Activated B cell treated with CpG ODN at 0.5 μM for 24 hours (primary cell): ENCODE data around the gene SLC25A20. TPM values are rescaled to one million over a fixed set of nuclear protein-coding genes. Genes with fewer than 3 reads are reported as not detected.

Source experiments
- ATAC-seq: fragments of 200-7000 bp; cut with Tn5 transposase; one replicate; pipeline ENCODE4 v1.10.0; 2021; ENCODE audit warnings: low read depth, mild to moderate bottlenecking, moderate library complexity
- CTCF ChIA-PET: fragments of 350-600 bp; sonication (Branson Sonifier 250); formaldehyde crosslinking; loops from one replicate; lab custom pipeline; 2021; ENCODE audit warnings: antibody characterized with exemption; lab: Charles Lee
- POLR2A ChIA-PET: fragments of 350-600 bp; sonication (Branson Sonifier 250); formaldehyde crosslinking; loops from one replicate; lab custom pipeline; 2021; ENCODE audit warnings: antibody characterized with exemption; lab: Charles Lee
- DNase-seq: peaks from one replicate; pipeline ENCODE4 v3.0.0; 2022
- H3K27ac Mint-ChIP-seq: one replicate; pipeline ENCODE4 v1.8.0; 2020; ENCODE audit warnings: mixed read lengths
- H3K27me3 Mint-ChIP-seq: one replicate; pipeline ENCODE4 v1.8.0; 2021; ENCODE audit warnings: mixed read lengths
- H3K36me3 Mint-ChIP-seq: one replicate; pipeline ENCODE4 v1.8.0; 2021; ENCODE audit warnings: low read depth, mixed read lengths
- H3K4me1 Mint-ChIP-seq: one replicate; pipeline ENCODE4 v1.8.0; 2021; ENCODE audit warnings: mixed read lengths
- H3K4me3 Mint-ChIP-seq: one replicate; pipeline ENCODE4 v1.8.0; 2020; ENCODE audit warnings: mild to moderate bottlenecking, mixed read lengths
- H3K9me3 Mint-ChIP-seq: one replicate; pipeline ENCODE4 v1.8.0; 2020; ENCODE audit warnings: mixed read lengths
- intact Hi-C: fragments of 100-400 bp; cut with micrococcal nuclease; formaldehyde crosslinking; loops from one replicate; pipeline ENCODE4 v1.15.1; 2024
- total RNA-seq: library from RNA; stranded (reverse); gene quantifications from 2 replicates; pipeline ENCODE4 v1.2.3, GENCODE V29; 2022
- TF ChIP-seq, protein P1 (sequence below): fragments of 200-600 bp; IDR thresholded peaks from one replicate; pipeline ENCODE4 v1.8.0; 2022; ENCODE audit warnings: antibody characterized with exemption, mild to moderate bottlenecking

SLC25A20 gene, protein sequence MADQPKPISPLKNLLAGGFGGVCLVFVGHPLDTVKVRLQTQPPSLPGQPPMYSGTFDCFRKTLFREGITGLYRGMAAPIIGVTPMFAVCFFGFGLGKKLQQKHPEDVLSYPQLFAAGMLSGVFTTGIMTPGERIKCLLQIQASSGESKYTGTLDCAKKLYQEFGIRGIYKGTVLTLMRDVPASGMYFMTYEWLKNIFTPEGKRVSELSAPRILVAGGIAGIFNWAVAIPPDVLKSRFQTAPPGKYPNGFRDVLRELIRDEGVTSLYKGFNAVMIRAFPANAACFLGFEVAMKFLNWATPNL
- total RNA-seq, result 9.9 and 11.0 TPM in 2 replicates

DNA sequence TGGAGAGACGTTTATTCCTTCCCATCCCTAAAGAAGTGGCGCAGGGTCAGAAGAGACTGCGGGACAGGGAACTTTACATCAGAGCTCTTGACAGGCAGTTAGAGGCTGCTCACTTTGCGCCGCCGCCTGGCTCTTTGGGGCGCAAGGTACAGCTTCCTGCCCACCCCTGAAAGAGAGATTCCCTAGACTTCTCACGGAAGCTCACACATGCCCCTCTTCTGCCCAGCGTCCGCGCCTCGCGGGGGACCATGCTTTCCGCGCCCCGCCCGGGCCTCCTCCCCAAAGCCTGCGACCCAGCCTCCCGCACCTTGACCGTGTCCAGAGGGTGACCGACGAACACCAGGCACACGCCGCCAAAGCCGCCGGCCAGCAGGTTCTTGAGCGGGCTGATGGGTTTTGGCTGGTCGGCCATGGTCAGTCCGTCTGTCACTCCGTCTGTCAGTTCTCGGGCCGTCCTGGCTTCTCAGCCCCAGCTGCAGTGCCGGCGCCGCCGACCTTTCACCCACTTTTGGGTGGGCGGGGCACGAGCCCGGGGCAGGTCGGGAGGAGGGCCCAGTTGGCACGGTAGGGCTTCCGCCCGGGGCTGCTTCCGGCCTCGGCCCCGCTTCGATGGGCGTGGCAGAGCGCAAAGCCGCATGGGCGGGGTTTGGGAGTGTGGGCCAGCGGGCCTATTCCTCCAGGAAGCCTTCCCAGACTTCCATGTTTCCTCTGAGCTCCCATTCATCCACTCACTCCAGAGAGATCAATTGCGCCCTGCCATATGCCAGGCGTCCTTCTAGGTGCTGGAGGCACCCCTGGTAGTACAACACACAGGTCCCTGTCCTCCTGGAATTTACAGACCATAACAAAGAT, at the start of gene SLC25A20:
Gene SLC25A20, minus strand, starts transcription at position 500 of the 852 bp plus-strand sequence. Its CDS starts 88 bp downstream, at position 412.
- POLR2A ChIA-PET, result interaction anchor here (0.6 to 3.7 kb wide), 5 partner anchors 20 to 181 kb away, joined by 4 to 36 read pairs (median 6); partner anchors contain the start of genes ARIH2, IP6K2, NDUFAF3 and PRKAR2A
- TF ChIP-seq, protein P1, sequence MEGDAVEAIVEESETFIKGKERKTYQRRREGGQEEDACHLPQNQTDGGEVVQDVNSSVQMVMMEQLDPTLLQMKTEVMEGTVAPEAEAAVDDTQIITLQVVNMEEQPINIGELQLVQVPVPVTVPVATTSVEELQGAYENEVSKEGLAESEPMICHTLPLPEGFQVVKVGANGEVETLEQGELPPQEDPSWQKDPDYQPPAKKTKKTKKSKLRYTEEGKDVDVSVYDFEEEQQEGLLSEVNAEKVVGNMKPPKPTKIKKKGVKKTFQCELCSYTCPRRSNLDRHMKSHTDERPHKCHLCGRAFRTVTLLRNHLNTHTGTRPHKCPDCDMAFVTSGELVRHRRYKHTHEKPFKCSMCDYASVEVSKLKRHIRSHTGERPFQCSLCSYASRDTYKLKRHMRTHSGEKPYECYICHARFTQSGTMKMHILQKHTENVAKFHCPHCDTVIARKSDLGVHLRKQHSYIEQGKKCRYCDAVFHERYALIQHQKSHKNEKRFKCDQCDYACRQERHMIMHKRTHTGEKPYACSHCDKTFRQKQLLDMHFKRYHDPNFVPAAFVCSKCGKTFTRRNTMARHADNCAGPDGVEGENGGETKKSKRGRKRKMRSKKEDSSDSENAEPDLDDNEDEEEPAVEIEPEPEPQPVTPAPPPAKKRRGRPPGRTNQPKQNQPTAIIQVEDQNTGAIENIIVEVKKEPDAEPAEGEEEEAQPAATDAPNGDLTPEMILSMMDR, result no peak
- CTCF ChIA-PET, result interaction anchor here (0.5 to 0.6 kb wide), 2 partner anchors 20 to 160 kb away, joined by 3 to 5 read pairs; partner anchors contain the start of gene ARIH2
- Mint-ChIP-seq H3K4me1 (peaks cover 38% of the 10 kb centered on the region), H3K27ac (peak within 1 kb of the TSS; percentile 83), H3K9me3 (no peaks in the 10 kb centered on the region), H3K4me3 (peak within 1 kb of the TSS; percentile 92), H3K36me3 (peaks cover 3% of the 10 kb centered on the region), H3K27me3 (no peaks in the 10 kb centered on the region)
- DNase-seq, result peak; percentile 88
- peak; percentile 99 for ATAC-seq
- intact Hi-C loops, result loop anchor here (1.0 to 2.0 kb wide), 3 partner anchors 20 to 182 kb away; partner anchors contain the start of genes ARIH2, IP6K2 and PRKAR2A

DNA sequence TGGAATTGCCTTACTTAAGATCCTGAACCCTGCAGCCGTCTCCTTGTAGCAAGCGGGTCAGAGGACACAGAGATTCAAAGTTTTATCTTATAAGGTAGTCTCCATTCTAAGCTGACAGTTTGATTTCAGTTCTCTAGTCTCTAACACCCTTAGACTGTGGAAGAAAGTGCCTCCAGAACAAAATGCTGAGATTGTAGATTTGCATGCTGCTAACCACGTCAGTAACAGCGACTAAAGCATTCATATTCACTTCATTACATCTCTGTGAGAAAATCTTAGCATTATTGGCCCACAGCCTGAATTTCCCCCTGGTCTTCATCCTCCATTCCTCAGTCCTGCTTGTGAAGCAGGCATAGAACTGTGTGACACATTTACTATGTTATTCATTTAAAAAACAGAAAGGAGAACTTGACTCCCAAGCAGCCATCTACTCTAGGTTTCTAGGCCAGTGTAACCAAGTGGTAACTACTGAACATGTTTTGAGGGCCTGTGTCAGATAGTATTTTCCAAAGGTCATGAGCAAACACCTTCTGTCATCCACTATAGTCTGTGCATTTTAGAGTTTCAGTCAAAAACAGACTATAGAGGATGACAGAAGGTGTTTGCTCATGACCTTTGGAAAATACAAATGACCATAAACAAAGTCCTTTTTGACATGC, 47.3 kb upstream of the SLC25A20 start:
- TF ChIP-seq, protein P1, result no peak
- DNase-seq (no peak), ATAC-seq (no peak)
- Mint-ChIP-seq H3K9me3 (no peaks in the 10 kb centered on the region), H3K36me3 (peaks cover 22% of the 10 kb centered on the region), H3K27me3 (no peaks in the 10 kb centered on the region), H3K4me1 (peaks cover 16% of the 10 kb centered on the region), H3K4me3 (no peak overlapping the region), H3K27ac (peak overlapping the region; percentile 59)
- POLR2A ChIA-PET, result no interaction called here
- intact Hi-C loops, result no loop called here
- CTCF ChIA-PET, result interaction anchor here (1.1 kb wide), 1 partner anchor 206 kb away, joined by 3 read pairs; no protein-coding TSS in a partner anchor

DNA sequence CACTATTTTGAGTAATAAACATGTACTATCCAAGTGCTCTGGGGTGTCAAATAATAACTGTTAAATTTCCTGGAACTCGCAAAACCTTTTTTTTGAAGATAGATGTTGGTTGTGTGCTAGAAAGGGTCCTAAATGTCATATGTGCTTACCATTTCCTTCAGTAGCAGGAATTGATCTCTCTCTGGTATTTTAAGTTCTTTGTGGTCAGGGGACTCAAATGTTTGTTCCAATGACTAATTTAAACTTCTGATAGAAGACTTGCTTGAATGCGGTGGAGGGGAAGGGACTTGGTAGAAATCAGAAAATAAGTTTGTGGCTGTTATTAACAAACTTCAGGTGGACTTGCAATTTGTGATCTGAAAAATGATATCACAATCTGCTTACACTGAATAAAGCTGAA, 46.8 kb upstream of the SLC25A20 start:
- TF ChIP-seq, protein P1, result no peak
- ChIA-PET POLR2A (no interaction called here), CTCF (no interaction called here)
- Mint-ChIP-seq H3K4me1 (peaks cover 16% of the 10 kb centered on the region), H3K27me3 (no peaks in the 10 kb centered on the region), H3K36me3 (peaks cover 22% of the 10 kb centered on the region), H3K9me3 (no peaks in the 10 kb centered on the region), H3K4me3 (no peak overlapping the region), H3K27ac (peak overlapping the region; percentile 32)
- intact Hi-C loops, result no loop called here
- ATAC-seq (no peak), DNase-seq (no peak)

DNA sequence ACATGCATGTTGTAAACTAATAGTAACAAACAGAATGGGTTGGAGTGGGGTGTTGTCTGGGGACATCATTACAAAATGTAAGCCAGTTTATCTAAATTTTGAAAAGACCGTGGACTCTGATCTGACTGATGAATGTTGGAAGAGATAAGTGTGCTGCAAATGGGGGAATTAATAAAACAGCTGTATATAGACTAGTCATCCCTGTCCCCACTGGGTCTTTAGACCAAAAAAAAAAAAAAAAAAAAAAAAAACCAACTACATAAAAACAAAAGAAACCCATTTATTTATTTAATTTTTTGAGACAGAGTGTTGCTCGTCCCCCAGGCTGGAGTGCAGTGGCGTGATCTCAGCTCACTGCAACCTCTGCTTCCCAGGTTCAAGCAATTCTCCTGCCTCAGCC, 40.0 kb upstream of the SLC25A20 start:
- intact Hi-C loops, result no loop called here
- Mint-ChIP-seq H3K9me3 (no peaks in the 10 kb centered on the region), H3K27me3 (no peaks in the 10 kb centered on the region), H3K4me3 (no peak overlapping the region), H3K4me1 (peaks cover 2% of the 10 kb centered on the region), H3K36me3 (peaks cover 48% of the 10 kb centered on the region), H3K27ac (no peak overlapping the region)
- no peak for ATAC-seq
- POLR2A ChIA-PET, result no interaction called here
- CTCF ChIA-PET, result no interaction called here
- no peak for DNase-seq
- TF ChIP-seq, protein P1, result no peak
